ENCODE results near the gene MATN1.

MATN1 gene

DNA sequence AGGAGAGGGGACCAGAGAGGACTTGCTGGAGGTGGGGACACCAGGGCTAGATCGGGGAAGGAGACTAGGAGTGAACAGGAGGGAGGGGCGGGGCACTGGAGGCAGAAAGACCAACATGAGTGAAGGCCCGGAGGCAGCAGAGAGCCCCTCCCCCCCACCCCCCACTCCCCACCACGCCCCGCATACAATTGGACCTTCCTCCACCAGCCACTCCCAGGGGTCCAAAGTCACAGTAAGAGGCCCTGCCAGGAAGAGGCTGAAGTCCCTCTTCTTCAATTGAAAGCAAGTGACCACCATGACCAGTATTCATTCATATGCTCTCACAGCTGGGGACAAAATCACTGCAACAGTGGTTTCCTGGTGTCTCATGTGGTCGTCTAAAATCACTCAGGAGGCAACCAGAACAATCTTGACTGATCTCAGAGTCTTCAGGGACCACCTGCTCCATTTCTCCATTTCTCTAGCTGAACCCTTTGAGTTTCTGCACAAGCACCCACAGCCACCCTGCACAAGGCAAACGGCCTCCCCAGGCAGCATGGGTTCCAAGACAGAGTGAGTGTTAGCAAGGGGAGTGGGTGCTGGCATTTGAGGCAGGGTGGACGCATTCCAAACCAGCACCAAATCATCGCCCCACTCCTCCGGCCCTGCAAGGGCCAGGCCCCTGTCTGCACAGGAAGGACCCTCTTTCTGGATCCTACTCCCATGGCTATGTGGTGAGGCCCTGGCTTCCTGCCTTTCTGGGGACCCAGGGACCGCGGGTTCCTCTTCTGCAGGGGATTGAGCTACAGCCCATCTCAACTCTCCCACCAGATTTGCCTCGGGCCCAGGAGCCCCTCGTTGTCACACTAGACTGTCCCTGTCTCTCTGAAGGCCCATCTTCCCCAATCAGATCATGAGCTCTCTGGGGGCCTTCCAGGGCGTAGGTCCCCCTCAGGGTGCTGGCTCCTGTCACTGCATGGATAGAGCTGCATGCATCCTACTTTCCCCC lies 17.2 kb upstream of the MATN1 start (continued):
- TF ChIP-seq TSHZ2 (CRISPR knock-in tag; IDR thresholded peaks at IDR 0.05) (no peak), TCF4 (CRISPR knock-in tag; IDR thresholded peaks at IDR 0.05; ENCODE audit: borderline replicate concordance) (no peak), PPARA (CRISPR knock-in tag; IDR thresholded peaks at IDR 0.05; ENCODE audit: borderline replicate concordance) (no peak), ZC3H10 (CRISPR knock-in tag; IDR thresholded peaks at IDR 0.05) (no peak)
- TF ChIP-seq, protein P1, sequence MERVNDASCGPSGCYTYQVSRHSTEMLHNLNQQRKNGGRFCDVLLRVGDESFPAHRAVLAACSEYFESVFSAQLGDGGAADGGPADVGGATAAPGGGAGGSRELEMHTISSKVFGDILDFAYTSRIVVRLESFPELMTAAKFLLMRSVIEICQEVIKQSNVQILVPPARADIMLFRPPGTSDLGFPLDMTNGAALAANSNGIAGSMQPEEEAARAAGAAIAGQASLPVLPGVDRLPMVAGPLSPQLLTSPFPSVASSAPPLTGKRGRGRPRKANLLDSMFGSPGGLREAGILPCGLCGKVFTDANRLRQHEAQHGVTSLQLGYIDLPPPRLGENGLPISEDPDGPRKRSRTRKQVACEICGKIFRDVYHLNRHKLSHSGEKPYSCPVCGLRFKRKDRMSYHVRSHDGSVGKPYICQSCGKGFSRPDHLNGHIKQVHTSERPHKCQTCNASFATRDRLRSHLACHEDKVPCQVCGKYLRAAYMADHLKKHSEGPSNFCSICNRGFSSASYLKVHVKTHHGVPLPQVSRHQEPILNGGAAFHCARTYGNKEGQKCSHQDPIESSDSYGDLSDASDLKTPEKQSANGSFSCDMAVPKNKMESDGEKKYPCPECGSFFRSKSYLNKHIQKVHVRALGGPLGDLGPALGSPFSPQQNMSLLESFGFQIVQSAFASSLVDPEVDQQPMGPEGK (CRISPR knock-in tag; IDR thresholded peaks at IDR 0.05; ENCODE audit: borderline replicate concordance): no peak

DNA sequence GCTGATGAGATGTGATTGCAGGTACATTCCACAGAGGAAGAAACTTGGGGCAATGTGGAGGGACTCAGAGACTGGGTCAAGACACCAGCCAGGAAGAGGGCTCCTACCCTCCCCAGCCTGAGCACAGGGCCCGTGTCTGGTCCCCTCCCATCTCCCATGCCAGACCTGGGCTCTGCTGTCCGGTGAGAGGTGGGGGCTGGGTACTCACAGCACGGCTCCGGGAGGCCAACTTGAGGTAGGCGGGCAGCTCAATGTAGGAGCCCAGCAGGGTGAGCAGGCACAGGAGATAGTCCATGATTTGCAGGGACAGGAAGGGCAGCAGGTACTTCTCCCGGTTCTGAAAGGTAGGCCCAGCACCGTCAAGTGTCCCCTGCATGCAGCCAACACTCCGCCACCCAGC lies 16.2 kb upstream of the MATN1 start:
- no peak for ATAC-seq
- TF ChIP-seq ZNF565 (CRISPR knock-in tag; conservative IDR thresholded peaks at IDR 0.05; ENCODE audit: low read depth): no peak
- no peak for TF ChIP-seq ISL1 (CRISPR knock-in tag; IDR thresholded peaks at IDR 0.05)
- no peak for TF ChIP-seq CREB5 (CRISPR knock-in tag; IDR thresholded peaks at IDR 0.05; ENCODE audit: low read depth)
- no peak for TF ChIP-seq ZFP30 (CRISPR knock-in tag; IDR thresholded peaks at IDR 0.05)
- TF ChIP-seq, protein P1 (CRISPR knock-in tag; IDR thresholded peaks at IDR 0.05; ENCODE audit: borderline replicate concordance): no peak
- TF ChIP-seq ZFP3 (CRISPR knock-in tag; IDR thresholded peaks at IDR 0.05): no peak
- TF ChIP-seq, protein P2, sequence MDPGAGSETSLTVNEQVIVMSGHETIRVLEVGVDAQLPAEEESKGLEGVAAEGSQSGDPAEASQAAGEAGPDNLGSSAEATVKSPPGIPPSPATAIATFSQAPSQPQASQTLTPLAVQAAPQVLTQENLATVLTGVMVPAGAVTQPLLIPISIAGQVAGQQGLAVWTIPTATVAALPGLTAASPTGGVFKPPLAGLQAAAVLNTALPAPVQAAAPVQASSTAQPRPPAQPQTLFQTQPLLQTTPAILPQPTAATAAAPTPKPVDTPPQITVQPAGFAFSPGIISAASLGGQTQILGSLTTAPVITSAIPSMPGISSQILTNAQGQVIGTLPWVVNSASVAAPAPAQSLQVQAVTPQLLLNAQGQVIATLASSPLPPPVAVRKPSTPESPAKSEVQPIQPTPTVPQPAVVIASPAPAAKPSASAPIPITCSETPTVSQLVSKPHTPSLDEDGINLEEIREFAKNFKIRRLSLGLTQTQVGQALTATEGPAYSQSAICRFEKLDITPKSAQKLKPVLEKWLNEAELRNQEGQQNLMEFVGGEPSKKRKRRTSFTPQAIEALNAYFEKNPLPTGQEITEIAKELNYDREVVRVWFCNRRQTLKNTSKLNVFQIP (CRISPR knock-in tag; IDR thresholded peaks at IDR 0.05; ENCODE audit: borderline replicate concordance, low read depth): no peak
- no peak for TF ChIP-seq GLIS3 (CRISPR knock-in tag; IDR thresholded peaks at IDR 0.05)
- TF ChIP-seq ZC3H10 (CRISPR knock-in tag; IDR thresholded peaks at IDR 0.05): no peak
- TF ChIP-seq ZNF70 (CRISPR knock-in tag; IDR thresholded peaks at IDR 0.05): no peak

DNA sequence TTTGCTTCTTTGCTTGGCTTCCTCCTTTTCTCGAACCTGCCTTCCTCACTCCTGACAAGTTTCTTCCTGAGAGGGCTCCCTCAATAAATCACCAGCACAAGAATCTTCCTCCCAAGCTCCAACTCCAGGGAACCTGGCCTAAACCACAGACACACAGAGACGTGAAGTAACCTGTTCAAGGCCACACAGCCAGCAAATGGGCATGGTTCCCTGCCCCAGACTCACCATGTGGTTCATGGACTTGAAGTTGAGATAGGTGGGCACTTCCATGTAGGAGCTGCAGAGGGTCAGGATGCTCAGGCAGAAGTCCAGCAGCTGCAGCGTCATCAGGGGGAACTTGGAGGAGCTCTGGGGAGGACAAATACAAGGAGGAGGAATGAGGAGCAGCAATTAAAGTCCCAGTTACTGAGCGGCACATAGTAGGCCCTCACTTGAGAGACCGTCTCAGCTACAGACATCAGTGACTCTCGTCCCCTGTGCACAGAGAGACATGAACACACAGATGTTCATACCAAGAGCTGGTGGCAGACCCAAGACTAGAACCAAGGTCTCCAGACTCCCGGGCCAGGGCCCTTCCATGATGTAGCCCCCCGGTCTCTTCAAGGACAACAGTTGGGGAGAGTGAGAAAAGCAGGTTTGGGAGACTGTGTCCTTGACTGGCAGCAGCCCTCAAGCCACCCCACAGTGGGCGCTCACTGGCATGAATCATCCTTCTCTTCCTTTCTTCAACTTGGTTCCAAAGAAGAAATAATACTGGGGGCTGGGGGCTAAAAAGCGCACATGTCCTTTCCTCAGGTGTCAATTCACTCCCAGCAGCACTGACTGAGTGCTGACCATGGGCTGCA lies 15.6 kb upstream of the MATN1 start:
- TF ChIP-seq RARB (CRISPR knock-in tag; IDR thresholded peaks at IDR 0.05) (no peak), ZC3H10 (CRISPR knock-in tag; IDR thresholded peaks at IDR 0.05) (no peak), ZNF8 (CRISPR knock-in tag; IDR thresholded peaks at IDR 0.05) (no peak), CREB5 (CRISPR knock-in tag; IDR thresholded peaks at IDR 0.05; ENCODE audit: low read depth) (no peak), ISL1 (CRISPR knock-in tag; IDR thresholded peaks at IDR 0.05) (no peak), TSHZ2 (CRISPR knock-in tag; IDR thresholded peaks at IDR 0.05) (no peak), BACH2 (CRISPR knock-in tag; IDR thresholded peaks at IDR 0.05; ENCODE audit: borderline replicate concordance) (no peak), GLIS3 (CRISPR knock-in tag; IDR thresholded peaks at IDR 0.05) (no peak), SNAI2 (CRISPR knock-in tag; IDR thresholded peaks at IDR 0.05) (no peak)
- TF ChIP-seq, protein P3, sequence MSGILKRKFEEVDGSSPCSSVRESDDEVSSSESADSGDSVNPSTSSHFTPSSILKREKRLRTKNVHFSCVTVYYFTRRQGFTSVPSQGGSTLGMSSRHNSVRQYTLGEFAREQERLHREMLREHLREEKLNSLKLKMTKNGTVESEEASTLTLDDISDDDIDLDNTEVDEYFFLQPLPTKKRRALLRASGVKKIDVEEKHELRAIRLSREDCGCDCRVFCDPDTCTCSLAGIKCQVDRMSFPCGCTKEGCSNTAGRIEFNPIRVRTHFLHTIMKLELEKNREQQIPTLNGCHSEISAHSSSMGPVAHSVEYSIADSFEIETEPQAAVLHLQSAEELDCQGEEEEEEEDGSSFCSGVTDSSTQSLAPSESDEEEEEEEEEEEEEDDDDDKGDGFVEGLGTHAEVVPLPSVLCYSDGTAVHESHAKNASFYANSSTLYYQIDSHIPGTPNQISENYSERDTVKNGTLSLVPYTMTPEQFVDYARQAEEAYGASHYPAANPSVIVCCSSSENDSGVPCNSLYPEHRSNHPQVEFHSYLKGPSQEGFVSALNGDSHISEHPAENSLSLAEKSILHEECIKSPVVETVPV (CRISPR knock-in tag; IDR thresholded peaks at IDR 0.05): no peak
- ATAC-seq: no peak

Data from SK-N-SH treated with all-trans-retinoic acid at 6 μM for 48 hours (cell line).